GM19372 (cell line): ENCODE results near the gene CUZD1.

ENCODE experiments used
- ATAC-seq: cut with Tn5 transposase; IDR thresholded peaks from one replicate; pipeline ENCODE4 v1.9.1; 2021; ENCODE audit warnings: mild to moderate bottlenecking, low read depth, moderate library complexity; ENCODE audit not compliant: unreplicated experiment

Gene CUZD1

DNA sequence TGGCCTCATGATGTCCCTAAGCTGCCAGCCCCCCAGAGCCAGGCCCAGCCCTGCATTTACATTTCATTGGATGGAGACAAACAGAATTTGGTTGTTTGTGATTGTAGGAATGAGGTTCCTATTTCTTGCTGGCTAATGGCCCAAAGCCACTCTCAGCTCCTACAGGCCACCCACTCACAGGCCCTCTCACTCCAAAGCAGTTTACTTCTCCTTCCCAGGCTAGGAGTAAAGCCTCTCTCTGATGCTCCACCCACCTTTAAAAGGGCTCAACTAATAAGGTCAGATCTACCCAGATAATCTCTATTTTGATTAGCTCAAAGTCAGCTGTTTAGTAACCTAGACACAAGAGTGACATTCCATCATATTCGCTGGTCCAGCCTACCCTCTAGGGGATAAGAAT, 11.2 kb upstream of the CUZD1 start:
- ATAC-seq = no peak

DNA sequence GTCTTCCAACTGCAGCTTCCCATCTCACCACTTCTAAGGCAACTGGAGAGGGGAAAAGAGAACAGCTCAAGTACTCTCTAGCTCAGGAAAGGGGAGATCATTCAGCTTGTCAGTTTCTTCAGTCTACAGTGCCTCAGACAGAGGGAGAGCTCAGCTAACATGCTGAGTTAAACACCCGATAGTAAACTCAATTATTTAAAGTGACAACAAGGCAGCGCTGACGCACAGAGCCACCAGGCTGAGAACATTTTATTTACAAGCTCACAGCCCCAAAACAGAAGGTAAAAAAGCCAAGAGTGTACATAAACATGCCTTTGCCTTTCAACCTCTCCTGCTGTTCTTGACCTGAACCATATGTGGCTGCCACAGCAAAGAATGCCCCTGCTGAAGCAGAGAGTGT, 10.1 kb upstream of the CUZD1 start:
- ATAC-seq = no peak

DNA sequence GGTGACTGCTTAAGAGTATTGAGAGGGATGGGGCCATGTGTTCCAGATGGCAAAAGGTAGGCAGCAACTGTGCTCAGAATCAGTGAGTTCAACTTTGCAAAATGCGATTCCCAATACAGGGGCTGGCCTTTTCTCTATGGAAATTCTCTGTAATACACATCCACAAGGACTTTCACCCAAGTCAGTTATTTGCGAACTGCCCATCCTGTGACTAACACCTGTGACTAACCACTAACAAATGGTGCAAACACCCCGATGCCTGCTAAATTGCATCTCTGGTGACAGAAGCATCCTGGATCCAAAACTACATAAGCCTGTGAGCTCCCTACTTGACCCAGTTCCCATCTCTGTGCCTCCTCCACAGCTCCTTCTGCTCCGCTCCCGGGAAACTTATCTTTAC, 9.0 kb upstream of the CUZD1 start:
- ATAC-seq = no peak

DNA sequence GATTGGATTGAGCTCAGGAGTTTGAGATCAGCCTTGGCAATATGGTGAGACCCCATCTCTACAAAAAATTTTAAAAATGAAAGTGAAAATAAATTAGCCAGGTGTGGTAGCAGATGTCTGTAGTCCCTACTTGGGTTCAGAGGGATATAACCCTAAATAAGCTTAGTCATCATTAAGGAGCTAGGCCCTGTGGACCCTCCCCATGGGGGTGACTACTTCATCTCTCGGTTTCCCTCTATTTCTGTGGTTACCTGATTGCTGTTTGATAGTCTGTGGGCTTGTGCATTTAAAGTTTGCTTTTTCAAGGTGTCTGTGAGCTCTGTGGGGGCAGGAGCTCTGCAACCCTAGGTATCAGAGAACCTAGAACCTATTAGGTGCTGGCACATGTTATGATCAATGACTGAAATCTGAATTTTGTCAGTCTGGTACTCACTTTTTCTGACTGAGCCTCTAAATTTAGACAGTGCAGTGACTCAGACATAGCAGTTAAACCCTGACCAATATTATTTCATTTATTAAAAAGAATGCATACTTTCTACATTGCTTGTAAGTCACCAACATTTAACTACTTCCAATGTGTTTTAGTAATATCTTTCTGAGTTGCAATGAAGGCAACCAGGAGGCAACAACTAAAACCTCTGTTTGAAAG, 8.1 kb upstream of the CUZD1 start:
- no peak for ATAC-seq

DNA sequence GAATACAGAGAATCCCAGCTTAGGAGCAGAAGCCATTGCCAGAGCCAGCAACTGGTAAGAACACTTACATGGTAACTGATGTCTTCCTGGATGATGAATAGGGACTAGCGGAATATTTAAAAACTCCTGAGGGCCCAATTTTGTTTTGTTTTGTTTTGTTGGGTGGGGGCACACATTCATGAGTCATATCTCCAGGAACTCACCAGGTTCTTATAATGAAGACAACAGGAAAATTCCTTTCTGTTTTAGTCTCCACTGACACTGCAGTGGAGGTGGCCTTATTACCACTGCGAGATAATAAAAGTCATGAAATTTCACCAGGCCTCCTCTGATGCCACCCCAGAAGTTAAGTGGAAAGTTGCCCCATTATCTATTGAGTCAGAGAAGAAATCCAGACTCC, 6.6 kb upstream of the CUZD1 start:
- no peak for ATAC-seq

DNA sequence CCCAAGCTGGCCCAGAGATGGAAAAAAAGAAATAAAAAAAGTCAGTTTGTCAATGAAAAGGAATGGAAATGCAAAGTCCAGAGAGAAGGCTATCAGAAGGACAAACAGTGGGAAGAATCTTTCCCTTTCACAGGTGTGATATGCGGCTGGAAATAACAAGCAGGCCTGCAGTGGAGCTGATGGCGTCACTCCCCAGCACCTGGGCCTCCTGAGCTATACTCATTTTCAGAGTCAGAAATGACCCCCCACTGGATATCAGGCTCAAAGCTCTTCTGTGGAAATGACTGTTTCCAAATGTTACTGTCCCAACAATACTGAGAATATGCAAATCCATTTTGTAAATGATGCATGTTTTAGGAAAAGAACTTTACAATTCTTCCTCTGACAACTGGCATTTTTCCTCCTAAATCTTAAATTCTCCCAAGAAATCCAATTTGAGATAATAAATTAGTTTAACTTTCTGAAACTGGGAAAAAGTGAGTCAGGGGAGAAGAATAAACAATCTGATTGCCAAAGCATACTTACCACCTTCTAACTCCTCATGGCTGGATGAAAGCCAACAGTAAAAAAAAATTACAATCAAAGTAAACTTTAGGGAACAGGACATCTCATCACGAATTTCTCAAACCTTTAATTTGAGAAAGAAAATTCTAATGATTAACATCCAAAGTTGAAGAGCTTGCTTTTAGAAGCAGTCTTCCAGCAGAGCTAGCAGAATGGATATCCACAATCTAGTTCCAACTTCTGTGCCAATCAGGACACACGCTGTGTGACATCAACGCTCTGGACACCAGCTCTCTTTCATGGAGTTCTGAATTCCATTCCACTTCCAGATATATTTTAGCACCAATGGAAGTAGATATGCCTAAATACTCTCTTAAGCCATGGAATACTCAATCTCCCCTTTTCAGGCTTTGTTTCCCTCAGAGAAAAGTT, 5.3 kb upstream of the CUZD1 start:
- no peak for ATAC-seq

DNA sequence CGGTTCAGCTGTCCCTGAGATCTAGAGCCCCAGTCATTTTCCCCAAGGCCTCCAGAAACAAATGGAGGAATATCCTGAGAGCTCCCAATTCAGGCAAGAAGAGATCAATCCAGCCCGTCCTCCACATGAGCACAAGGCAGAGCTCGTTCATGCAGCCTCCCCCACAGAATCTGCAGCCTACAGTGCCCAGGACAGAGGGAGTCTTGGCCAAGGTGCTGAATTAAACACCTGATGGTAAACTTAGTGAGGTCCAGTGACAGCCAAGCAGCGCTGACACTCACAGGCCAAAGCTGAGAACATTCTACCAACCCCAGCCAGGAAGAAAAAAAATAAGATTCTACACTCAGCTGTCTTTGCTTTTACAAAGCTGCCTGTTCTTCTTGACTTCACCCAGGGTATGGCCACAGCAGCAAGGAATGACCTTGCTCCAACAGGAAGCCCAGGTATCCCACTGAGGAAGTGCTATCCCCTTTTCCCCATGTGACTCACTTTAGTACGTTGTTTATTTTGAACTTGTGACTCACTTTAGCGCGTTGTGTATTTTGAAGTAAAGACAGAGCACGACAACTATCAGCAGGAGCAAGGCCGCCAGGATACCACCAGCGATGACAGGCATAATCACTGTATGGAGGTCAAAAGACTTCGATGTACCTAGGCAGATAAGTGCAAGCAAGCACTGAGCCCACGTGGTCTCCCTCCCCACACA, 4.4 kb upstream of the CUZD1 start:
- no peak for ATAC-seq

DNA sequence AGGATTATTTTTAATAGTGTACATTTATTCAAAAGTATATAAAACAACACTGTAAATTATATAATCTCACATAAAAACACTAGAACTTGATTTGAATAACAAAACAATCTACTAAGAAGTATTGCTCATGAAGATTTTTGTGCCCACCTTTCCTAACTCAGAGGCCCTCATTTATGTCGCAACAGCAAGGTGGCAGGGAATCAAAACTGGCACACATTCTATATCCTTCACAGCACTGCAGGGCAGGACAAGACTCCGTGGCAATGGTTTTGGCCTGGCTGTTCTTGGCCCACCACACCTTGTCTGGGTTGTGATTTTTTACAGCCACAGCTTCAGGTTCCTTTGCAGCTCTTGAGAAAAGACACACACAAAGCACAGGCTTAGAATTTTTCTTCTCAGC, 3.4 kb upstream of the CUZD1 start:
- ATAC-seq = no peak

DNA sequence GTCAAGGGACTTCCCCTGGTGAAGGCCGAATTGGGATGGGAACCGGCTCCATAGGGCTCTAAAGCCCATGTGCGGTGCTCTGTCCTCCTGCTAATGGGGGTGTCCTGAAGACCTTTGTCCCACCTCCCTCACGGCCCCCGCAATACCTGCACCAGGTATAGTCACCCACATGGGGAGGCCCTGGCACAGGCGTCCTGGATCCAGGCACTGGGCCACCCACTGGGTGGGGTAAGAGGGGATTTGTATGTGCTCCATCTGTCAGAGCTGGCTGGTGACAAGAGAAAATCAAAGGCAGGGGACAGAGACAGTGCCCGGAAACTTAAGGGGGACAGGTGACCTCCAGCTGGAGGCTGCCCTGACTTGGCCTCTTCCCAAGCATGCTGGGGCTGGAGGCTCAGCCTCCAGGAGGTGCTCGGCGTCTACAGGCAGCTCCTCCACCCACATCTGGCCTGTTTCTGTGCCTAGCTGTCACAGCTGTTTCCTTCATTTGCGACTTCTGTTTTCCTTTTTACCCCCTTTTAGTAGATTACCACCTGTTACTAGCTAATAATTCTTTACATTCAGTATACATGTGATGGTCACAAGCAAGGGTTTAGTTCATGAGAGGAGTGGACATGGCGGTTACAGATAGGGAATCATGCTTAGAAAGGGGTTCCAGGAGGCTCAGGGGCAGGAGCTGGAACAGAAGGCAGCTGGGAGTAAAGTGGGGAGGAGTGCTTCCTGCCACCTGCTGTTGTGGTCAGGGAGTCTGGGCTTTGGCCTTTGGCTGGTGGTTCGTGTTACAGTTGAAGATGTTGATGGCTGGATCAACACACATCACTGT, 2.3 kb upstream of the CUZD1 start:
- ATAC-seq = no peak

DNA sequence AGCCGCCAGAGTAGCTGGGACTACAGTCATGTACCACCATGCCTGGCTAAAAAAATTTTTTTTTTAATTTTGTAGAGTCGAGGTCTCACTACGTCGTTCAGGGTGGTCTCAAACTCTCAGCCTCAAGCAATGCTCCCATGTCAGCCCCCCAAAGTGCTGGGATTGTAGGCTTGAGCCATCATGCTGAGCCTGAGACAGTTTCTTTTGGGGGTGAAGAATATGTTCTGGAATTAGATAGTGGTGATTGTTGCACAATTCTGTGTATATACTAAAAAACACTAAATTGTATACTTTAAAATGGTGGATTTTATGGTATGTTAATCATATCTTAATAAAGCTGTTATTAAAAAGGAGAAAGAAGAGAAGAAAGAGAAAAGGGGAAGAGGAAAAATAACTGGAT, 1.5 kb downstream of the CUZD1 start:
- ATAC-seq = no peak

DNA sequence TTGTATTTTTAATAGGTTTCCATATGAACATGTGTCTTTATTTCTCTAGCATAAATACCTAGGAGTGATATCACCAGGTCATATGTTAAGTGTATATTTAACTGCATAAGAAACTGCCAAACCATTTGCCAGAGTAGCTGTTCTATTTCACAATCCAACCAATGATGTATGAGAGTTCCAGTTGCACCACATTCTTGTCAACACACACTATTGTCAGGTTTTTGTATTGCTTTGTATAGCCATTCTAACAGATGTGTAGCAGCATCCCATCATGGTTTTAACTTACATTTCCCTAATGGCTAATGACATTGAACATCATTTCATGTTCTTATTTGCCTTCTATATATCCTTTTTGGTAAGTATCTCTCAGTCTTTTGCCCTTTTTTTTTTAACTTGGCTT, 4.1 kb downstream of the CUZD1 start:
- ATAC-seq = no peak

DNA sequence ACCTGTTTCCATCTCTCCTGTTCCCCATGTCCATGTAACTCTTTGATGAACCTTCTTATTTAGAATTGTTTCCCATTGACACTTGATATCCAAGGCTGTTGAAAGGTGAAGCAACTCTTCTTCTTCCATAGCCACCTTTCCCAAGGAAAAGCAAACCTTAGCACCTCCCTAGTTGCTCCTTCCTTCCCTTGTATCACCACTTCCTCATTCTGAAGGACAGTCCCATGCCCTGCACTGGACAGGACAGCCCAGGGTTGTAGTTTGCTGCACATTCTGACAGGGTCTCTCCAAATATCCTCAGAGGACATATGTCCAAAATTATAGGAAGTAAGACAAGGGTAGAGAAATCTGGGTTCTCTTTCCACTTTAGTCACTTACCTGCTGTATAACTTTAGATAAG, 6.2 kb downstream of the CUZD1 start:
- no peak for ATAC-seq

DNA sequence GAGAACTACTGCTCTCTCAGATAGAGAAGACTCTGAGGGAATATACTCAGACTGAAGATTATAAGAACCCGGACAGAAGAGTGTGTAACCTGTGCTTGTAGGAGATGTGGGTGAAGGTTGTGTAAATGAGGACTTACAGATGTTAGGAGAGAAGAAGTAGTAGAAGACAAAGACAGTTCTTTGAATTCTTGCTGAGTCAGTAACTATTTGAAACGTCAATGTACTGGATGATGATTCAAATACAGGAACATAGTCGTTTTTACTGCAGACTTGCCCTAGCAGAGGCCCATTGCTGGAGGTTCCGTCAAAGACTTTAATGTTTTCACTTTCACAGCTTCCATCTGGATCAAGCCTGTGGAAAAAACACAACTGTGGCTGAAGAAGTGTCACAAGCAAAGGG, 6.8 kb downstream of the CUZD1 start:
- no peak for ATAC-seq

DNA sequence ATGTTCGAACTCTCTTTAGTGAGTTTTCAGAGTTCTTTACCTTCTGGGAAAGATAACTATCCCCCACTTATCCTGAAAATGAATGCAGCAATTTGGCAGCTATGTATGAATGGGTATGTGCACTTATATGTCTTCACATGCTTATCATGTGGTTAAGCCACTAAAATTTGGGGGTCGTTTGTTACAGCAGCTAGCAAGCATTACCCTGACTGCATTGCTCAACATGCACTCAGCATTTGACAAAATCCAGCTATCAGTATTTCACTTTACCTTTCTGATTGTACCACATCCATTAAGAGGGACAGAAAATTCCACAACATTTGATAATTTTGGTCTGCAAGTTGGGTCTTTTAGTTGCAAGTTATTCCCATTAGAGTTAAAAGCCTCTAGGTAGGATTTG, 9.7 kb downstream of the CUZD1 start:
- ATAC-seq = no peak

DNA sequence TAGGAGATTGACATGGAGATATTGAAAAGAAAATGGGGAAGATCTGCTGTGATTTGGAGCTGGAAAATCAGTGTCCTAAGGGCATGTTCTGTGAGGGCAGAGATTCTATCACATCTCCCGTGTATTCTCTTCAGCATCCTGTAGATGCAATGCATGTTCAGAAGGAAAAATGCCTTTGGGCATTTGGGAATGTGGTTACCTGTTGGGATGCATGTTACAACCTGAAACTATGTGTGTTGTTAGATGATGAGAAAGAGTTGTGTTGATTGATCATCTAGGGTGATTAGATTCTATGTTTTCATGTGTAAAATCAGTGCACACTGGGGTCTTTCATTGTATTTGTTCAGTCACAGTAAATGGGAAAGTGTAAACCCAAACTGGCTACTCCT, 14.7 kb downstream of the CUZD1 start:
- ATAC-seq = no peak

DNA sequence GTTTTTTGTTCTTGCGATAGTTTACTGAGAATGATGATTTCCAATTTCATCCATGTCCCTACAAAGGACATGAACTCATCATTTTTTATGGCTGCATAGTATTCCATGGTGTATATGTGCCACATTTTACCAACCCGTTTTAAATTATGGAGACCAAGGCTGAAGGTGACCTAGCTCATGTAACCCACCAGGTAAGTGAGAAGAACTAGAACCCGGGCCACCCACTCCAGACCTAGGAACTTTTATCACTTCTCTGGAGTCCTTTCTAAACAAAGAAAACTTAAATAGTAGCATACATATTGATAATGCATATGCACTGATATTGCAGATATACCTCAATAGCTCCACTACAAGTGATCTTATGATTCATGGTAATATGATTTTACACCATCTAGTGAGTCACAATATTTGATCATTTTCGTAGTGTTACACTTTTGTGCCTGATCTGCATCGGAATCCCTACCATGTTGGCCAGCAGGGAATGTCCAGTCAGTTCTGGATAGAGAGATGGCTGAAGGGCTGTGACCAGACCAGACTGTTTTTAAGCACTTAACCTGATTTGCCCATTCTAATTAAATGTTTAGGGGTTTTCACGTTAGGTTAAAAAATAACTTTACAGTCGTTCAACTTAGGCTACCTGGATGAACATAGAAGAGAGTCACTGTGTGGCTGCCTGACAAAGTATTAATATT, 15.2 kb downstream of the CUZD1 start:
- ATAC-seq = no peak

DNA sequence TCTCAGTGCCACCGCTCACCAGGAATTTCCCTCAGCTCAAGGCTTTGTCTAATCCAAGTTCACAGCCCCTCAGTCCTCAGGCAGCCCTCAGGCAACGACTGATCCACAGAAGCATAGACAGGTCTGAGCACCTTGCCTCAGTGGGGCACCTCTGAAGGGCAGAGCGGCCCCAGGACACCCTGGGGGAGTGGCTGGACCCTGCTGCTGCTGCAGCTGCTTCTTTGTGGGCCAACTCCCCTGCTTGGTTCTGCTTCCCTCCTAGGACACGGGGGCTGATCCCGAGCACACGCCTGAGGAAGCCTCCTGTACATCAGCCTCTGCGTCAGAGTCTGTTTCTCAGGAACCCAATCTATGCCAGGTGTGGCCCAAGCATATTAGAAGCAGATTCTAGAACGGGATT, 16.2 kb downstream of the CUZD1 start:
- ATAC-seq = no peak

DNA sequence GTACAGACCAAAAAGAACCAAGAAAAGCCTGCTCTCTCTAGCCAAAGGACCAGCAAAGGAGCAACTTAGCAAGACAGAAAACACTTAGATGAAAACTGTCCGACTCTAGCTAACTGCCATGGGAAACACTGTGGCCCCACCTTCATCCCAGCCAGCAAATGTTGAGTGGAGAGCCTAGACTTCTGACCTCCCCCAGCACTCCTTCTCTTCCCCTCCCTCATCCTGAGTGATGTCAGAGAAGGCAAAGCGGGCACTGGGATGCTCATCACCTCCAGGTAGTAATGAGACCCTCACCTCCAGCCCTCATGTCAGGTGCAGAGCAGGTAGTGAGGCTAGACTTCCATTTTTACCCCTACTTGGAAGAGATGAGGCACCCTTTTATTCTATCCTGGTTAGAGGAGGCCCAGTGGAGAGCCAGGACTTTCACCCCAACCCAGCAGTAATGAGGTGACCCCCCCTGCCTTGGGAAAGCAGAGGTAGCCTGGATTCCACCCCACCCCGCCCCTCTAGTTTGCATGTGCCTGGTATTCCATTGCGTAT, 16.9 kb downstream of the CUZD1 start:
- no peak for ATAC-seq

DNA sequence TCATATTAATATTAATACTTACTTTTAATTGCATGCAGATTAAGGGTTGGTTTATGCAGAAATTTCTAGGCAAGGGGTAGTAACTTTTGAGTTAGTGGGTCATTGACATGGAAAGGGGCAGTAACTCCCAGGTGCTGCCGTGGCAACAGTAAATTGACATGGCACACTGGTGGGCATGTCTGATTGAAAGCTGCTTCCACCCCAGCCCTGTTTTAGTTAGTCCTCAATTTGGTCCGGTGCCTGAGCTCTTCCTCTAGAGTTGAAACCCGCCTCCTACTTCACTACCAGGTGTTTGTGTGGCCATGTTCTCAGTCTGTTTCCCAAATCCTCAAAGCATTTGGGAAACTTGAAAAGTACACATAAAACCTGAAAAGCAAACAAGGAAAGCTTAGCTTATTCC, 18.4 kb downstream of the CUZD1 start:
- ATAC-seq = no peak
